HCT116 (cell line): ENCODE measurements around the gene SHISA7. TPM values are rescaled to one million over a fixed set of nuclear protein-coding genes. Genes with fewer than 3 reads are reported as not detected.
A peak's percentile ranks its signal among the peaks of the same experiment; 100 is the strongest.

Source experiments
- ATAC-seq: fragments of 200-7000 bp; cut with Tn5 transposase; 2 replicates; pipeline ENCODE4 v1.9.1; 2020; ENCODE audit warnings: mild to moderate bottlenecking, moderate library complexity
- BruUV-seq: library from RNA; stranded (reverse); fragments of 400-500 nt; replicated peaks from 2 replicates; lab custom pipeline; 2021; lab: Mats Ljungman, UMichigan
- CTCF ChIA-PET: fragments of 300-600 bp; sonication (Branson Sonifier 250); formaldehyde crosslinking; loops from one replicate; lab custom pipeline; 2021; ENCODE audit warnings: antibody characterized with exemption; lab: Charles Lee
- POLR2A ChIA-PET: fragments of 300-600, 350-600 bp; sonication (Branson Sonifier 250); formaldehyde crosslinking; loops from one replicate; lab custom pipeline; 2021; ENCODE audit warnings: antibody characterized with exemption; lab: Charles Lee
- RAD21 ChIA-PET, 2 experiments: fragments of 300-600 bp; sonication (Branson Sonifier 250); formaldehyde crosslinking; loops; one replicate each; lab custom pipeline; 2023; ENCODE audit warnings: low total read pairs in 2 of 2; ENCODE audit not compliant: uncharacterized antibody in 2 of 2, unreplicated experiment in 2 of 2, low non-redundant PET in 1 of 2; lab: Charles Lee
- DNase-seq: peaks from one replicate; pipeline ENCODE4 v3.0.0-alpha.2; 2010; ENCODE audit warnings: low read depth, low spot score
- H2AFZ ChIP-seq: fragments of 200-600 bp; shearing (Covaris generic), sonication (generic); 2 replicates; pipeline ENCODE4 v1.6.1; 2017; ENCODE audit warnings: low read depth, mixed run types, mixed read lengths, antibody characterized with exemption, low read length; ENCODE audit not compliant: poor library complexity, severe bottlenecking
- H3K27ac ChIP-seq: 2 replicates; pipeline ENCODE4 v1.5.1; 2012; ENCODE audit warnings: low read depth, low read length
- H3K27me3 ChIP-seq: fragments of 200-600 bp; sonication (generic); 2 replicates; pipeline ENCODE4 v1.6.1; 2016; ENCODE audit warnings: mixed run types, low read length, mixed read lengths; ENCODE audit not compliant: insufficient read depth
- H3K36me3 ChIP-seq, 2 experiments: fragments of 200-500 bp in 1 of 2; fragments of 200-600 bp in 1 of 2; sonication (Bioruptor generic) in 1 of 2; sonication (generic) in 1 of 2; 2 replicates each; pipeline versions ENCODE4 v1.5.1 to v1.6.1; 2014 to 2016; ENCODE audit warnings: low read length in 2 of 2, inconsistent platforms in 1 of 2, mixed read lengths in 1 of 2, mixed run types in 1 of 2; ENCODE audit not compliant: insufficient read depth in 2 of 2, control insufficient read depth in 1 of 2
- H3K4me1 ChIP-seq, 2 experiments: fragments of 200-600 bp in 1 of 2; sonication (generic) in 1 of 2; 2 replicates each; pipeline versions ENCODE4 v1.5.1 to v1.6.1; 2012 to 2017; ENCODE audit warnings: low read length in 2 of 2, inconsistent platforms in 1 of 2, mild to moderate bottlenecking in 1 of 2, mixed read lengths in 1 of 2, mixed run types in 1 of 2, moderate library complexity in 1 of 2; ENCODE audit not compliant: insufficient read depth in 2 of 2, control insufficient read depth in 1 of 2
- H3K4me2 ChIP-seq: fragments of 200-600 bp; sonication (generic); 2 replicates; pipeline ENCODE4 v1.6.1; 2017; ENCODE audit warnings: mixed run types, low read length, mixed read lengths
- H3K4me3 ChIP-seq, 2 experiments: fragments of 200-600 bp in 1 of 2; sonication (generic) in 1 of 2; replicated peaks in 1 of 2; 2 replicates each; pipeline ENCODE4 v1.5.1; 2011 to 2016; ENCODE audit warnings: low read length in 2 of 2, control low read depth in 1 of 2, low read depth in 1 of 2, mild to moderate bottlenecking in 1 of 2, mixed read lengths in 1 of 2, mixed run types in 1 of 2
- H3K79me2 ChIP-seq: fragments of 200-600 bp; sonication (generic); 2 replicates; pipeline ENCODE4 v1.6.1; 2017; ENCODE audit warnings: mild to moderate bottlenecking, mixed run types, low read length, moderate library complexity, mixed read lengths; ENCODE audit not compliant: insufficient read depth
- H3K9ac ChIP-seq: fragments of 200-600 bp; sonication (generic); 2 replicates; pipeline ENCODE4 v1.6.1; 2016; ENCODE audit warnings: low read length, mixed read lengths
- H3K9me2 ChIP-seq: fragments of 200-600 bp; sonication (generic), shearing (Covaris generic); 2 replicates; pipeline ENCODE4 v1.6.1; 2017; ENCODE audit warnings: mixed run types, mild to moderate bottlenecking, moderate library complexity; ENCODE audit not compliant: insufficient read depth
- H3K9me3 ChIP-seq, 2 experiments: fragments of 200-500 bp in 1 of 2; fragments of 200-600 bp in 1 of 2; sonication (Bioruptor generic) in 1 of 2; sonication (generic) in 1 of 2; 2 replicates each; pipeline ENCODE4 v1.6.1; 2014 to 2017; ENCODE audit warnings: low read length in 2 of 2, mixed read lengths in 2 of 2, inconsistent platforms in 1 of 2, low read depth in 1 of 2, mild to moderate bottlenecking in 1 of 2, mixed run types in 1 of 2, moderate library complexity in 1 of 2; ENCODE audit not compliant: control insufficient read depth in 1 of 2, insufficient read depth in 1 of 2
- H4K20me1 ChIP-seq: fragments of 200-600 bp; sonication (generic), shearing (Covaris generic); 2 replicates; pipeline ENCODE4 v1.6.1; 2017; ENCODE audit warnings: mixed run types, mild to moderate bottlenecking, moderate library complexity; ENCODE audit not compliant: insufficient read depth
- CBX3 ChIP-seq: IDR thresholded peaks from 2 replicates; pipeline ENCODE4 v1.6.1; 2012; ENCODE audit warnings: low read depth
- CEBPB ChIP-seq: IDR thresholded peaks from 2 replicates; pipeline ENCODE4 v1.6.1; 2012; ENCODE audit warnings: low read depth
- EZH2phosphoT487 ChIP-seq: fragments of 200-600 bp; IDR thresholded peaks from 2 replicates; pipeline ENCODE4 v1.6.1; 2018; ENCODE audit warnings: antibody characterized with exemption, borderline replicate concordance
- FOSL1 ChIP-seq: IDR thresholded peaks from 2 replicates; pipeline ENCODE4 v1.6.1; 2012; ENCODE audit warnings: low read depth
- JUND ChIP-seq: IDR thresholded peaks from 2 replicates; pipeline ENCODE4 v1.6.1; 2012
- POLR2AphosphoS5 ChIP-seq: IDR thresholded peaks from 2 replicates; pipeline ENCODE4 v1.6.1; 2011; ENCODE audit warnings: mild to moderate bottlenecking, low read depth, low read length, moderate library complexity
- YY1 ChIP-seq: IDR thresholded peaks from 2 replicates; pipeline ENCODE4 v1.6.1; 2011; ENCODE audit warnings: low read length, low read depth, moderate library complexity, mild to moderate bottlenecking; ENCODE audit not compliant: insufficient replicate concordance; ENCODE audit errors: extremely low read depth
- ZFX ChIP-seq: fragments of 450-650 bp; IDR thresholded peaks from 2 replicates; pipeline ENCODE4 v1.6.1; 2017
- intact Hi-C: fragments of 100-400 bp; cut with micrococcal nuclease; formaldehyde crosslinking; loops from 2 replicates; pipeline ENCODE4 v1.10.0; 2022
- total RNA-seq: library from RNA; stranded (reverse); gene quantifications from one replicate; pipeline ENCODE4 v1.2.1, GENCODE V29; 2021; ENCODE audit not compliant: unreplicated experiment
- TF ChIP-seq, protein P1 (sequence below), 3 experiments: fragments of 200-600 bp in 1 of 3; sonication (generic) in 1 of 3; IDR thresholded peaks in 2 of 3; conservative IDR thresholded peaks in 1 of 3; 2 replicates each; pipeline ENCODE4 v1.5.1; 2012 to 2017; ENCODE audit warnings: low read depth in 2 of 3, low read length in 2 of 3, antibody characterized with exemption in 1 of 3, borderline replicate concordance in 1 of 3, control low read depth in 1 of 3, mild to moderate bottlenecking in 1 of 3, mixed read lengths in 1 of 3, mixed run types in 1 of 3, moderate library complexity in 1 of 3; ENCODE audit not compliant: insufficient read depth in 1 of 3
- TF ChIP-seq, protein P2 (sequence below): IDR thresholded peaks from 2 replicates; pipeline ENCODE4 v1.6.1; 2012; ENCODE audit warnings: low read depth
- TF ChIP-seq, protein P3 (sequence below): IDR thresholded peaks from 2 replicates; pipeline ENCODE4 v1.6.1; 2012

SHISA7 gene
- total RNA-seq, 1 experiment from 2014 or later = not detected

DNA sequence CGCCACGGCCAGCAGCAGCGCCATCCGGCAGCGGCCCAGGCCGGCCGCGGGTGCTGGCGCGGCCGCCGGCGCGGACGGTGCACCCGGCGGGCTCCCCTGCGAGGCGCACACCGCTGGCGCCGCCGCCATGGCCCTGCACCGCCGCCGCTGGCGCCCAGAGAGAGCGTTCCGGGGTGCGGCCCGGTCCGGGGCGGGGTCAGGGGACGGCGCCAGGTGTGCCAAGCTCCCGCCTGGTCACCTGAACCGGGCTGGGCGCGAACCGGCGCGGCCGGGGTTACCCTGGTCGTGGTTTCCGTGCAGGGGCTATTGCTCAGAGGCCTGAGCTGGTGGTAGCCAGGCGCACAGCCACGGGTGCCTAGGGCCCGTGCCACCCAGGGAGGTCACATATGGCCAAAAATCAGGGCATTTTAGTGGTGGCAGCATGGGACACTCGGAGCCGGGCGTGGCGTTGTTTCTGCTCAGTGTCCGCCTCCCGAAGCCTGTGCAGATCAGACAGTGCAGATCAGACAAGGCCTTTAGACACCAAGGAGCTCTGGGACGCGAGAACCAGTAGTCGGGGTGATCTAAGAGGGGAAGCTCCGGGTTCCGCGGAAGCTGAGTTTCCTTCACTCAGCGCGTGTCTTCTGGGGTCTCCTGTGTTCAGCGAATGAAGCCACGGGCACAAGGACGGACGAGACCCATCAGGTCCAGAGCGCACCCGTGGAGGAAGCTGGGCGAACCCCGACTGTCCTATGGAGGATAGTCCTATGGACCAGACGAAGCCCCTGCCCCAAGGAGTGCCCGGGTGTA, 58.8 kb downstream of the SHISA7 start, which contains the start of gene TMEM238 (continued):
- no peak for TF ChIP-seq JUND
- no peak for TF ChIP-seq YY1
- TF ChIP-seq EZH2phosphoT487 = no peak
- TF ChIP-seq CBX3 = no peak
- TF ChIP-seq POLR2AphosphoS5 = peak; percentile 45

DNA sequence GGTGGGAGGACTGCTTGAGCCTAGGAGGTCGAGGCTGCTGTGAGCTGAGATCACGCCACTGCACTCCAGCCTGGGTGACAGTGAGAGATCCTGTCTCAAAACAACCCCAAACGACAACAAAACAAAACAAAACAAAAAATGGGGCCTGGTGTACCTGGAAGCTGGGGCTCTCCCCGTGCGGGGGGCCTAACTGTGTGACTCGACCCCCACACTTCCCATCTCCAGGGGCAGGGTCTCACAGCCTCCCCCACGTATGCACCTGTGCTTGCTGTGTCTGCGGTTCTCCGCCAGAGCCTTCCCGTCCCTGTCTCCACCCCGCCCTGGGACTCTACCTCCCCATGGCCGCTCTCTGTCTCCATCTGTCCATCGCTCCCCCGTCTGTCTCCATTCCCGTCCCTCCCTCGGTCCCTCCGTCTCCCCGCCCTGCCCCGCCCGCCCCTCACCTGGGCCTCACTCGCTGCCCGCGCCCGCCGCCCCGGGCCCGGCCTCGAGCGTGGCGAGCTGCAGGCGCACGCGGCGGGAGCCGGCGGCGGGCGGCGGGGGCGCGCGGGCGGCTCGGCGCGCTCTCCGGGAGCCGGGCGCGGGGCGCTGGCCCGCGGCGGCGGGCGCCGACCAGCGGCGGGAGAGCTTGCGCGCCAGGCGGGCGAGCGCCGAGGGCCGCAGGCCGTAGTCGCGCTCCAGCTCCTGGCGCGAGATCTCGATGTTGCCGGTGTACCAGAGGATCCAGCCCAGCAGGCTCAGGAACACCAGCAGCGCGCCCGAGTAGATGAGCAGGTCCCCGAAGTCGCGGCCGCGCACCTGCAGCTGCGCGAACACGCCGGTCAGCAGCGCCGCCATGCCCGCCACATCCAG, 59.6 kb downstream of the SHISA7 start:
- H3K79me2 ChIP-seq = peaks cover 53% of the 10 kb centered on the region
- POLR2A ChIA-PET = interaction anchor here (1.0 to 2.9 kb wide), 12 partner anchors 8 to 194 kb away, joined by 3 to 13 read pairs (median 6); partner anchors contain the start of genes HSPBP1, PPP6R1 and UBE2S

More for the DNA sequence above, 59.6 kb downstream of the SHISA7 start:
- ATAC-seq (peak; percentile 29), DNase-seq (no peak)
- H3K4me3 ChIP-seq = peak overlapping the region; percentile 99 to 100
- H2AFZ ChIP-seq = no peak overlapping the region
- peak overlapping the region; percentile 94 for H3K9ac ChIP-seq
- H3K27me3 ChIP-seq = no peaks in the 10 kb centered on the region
- H3K4me1 ChIP-seq = peaks cover 6 to 48% of the 10 kb centered on the region in 2 experiments; a peak in 3 of 4 replicates
- no peaks in the 10 kb centered on the region for H3K9me2 ChIP-seq
- peaks cover 22% of the 10 kb centered on the region; the same call in 1 of the 2 replicates for H4K20me1 ChIP-seq
- H3K36me3 ChIP-seq = peaks cover 13 to 26% of the 10 kb centered on the region in 2 experiments
- peak overlapping the region; percentile 99 for H3K4me2 ChIP-seq
- H3K9me3 ChIP-seq = no peaks in the 10 kb centered on the region
- RAD21 ChIA-PET = interaction anchor here (1.2 kb wide), 2 partner anchors 44 to 124 kb away, joined by 4 read pairs; partner anchors contain the start of genes KMT5C (in 1 of the 2) and PPP6R1 (in 1 of the 2)
- TF ChIP-seq CBX3 (no peak), FOSL1 (no peak), CEBPB (no peak), ZFX (no peak)
- TF ChIP-seq, protein P1, sequence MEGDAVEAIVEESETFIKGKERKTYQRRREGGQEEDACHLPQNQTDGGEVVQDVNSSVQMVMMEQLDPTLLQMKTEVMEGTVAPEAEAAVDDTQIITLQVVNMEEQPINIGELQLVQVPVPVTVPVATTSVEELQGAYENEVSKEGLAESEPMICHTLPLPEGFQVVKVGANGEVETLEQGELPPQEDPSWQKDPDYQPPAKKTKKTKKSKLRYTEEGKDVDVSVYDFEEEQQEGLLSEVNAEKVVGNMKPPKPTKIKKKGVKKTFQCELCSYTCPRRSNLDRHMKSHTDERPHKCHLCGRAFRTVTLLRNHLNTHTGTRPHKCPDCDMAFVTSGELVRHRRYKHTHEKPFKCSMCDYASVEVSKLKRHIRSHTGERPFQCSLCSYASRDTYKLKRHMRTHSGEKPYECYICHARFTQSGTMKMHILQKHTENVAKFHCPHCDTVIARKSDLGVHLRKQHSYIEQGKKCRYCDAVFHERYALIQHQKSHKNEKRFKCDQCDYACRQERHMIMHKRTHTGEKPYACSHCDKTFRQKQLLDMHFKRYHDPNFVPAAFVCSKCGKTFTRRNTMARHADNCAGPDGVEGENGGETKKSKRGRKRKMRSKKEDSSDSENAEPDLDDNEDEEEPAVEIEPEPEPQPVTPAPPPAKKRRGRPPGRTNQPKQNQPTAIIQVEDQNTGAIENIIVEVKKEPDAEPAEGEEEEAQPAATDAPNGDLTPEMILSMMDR (IDR thresholded peaks at IDR 0.05 in 2 of 3, conservative IDR thresholded peaks at IDR 0.05 in 1 of 3; ENCODE audit: borderline replicate concordance in 1 of 3, insufficient read depth in 1 of 3, low read depth in 2 of 3, low read length in 2 of 3) = no peak
- TF ChIP-seq, protein P2, sequence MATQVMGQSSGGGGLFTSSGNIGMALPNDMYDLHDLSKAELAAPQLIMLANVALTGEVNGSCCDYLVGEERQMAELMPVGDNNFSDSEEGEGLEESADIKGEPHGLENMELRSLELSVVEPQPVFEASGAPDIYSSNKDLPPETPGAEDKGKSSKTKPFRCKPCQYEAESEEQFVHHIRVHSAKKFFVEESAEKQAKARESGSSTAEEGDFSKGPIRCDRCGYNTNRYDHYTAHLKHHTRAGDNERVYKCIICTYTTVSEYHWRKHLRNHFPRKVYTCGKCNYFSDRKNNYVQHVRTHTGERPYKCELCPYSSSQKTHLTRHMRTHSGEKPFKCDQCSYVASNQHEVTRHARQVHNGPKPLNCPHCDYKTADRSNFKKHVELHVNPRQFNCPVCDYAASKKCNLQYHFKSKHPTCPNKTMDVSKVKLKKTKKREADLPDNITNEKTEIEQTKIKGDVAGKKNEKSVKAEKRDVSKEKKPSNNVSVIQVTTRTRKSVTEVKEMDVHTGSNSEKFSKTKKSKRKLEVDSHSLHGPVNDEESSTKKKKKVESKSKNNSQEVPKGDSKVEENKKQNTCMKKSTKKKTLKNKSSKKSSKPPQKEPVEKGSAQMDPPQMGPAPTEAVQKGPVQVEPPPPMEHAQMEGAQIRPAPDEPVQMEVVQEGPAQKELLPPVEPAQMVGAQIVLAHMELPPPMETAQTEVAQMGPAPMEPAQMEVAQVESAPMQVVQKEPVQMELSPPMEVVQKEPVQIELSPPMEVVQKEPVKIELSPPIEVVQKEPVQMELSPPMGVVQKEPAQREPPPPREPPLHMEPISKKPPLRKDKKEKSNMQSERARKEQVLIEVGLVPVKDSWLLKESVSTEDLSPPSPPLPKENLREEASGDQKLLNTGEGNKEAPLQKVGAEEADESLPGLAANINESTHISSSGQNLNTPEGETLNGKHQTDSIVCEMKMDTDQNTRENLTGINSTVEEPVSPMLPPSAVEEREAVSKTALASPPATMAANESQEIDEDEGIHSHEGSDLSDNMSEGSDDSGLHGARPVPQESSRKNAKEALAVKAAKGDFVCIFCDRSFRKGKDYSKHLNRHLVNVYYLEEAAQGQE = no peak
- TF ChIP-seq, protein P3, sequence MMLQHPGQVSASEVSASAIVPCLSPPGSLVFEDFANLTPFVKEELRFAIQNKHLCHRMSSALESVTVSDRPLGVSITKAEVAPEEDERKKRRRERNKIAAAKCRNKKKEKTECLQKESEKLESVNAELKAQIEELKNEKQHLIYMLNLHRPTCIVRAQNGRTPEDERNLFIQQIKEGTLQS = no peak
- CTCF ChIA-PET = interaction anchor here (1.0 to 1.7 kb wide), 3 partner anchors 56 to 91 kb away, joined by 3 to 12 read pairs (median 3); no protein-coding TSS in a partner anchor
- BruUV-seq = TSS peak; percentile 54
- intact Hi-C loops = loop anchor here (2.0 to 5.0 kb wide), 2 partner anchors 45 to 81 kb away; partner anchors contain the start of gene KMT5C
- peak overlapping the region; percentile 99 for H3K27ac ChIP-seq
